GM12874 (cell line): Measurements from ENCODE around the gene OOSP1.

Experiments used
- CTCF ChIP-seq: IDR thresholded peaks from 2 replicates; pipeline ENCODE4 v1.5.1; 2011; ENCODE audit warnings: low read depth, mild to moderate bottlenecking, control low read depth, low read length, moderate library complexity; ENCODE audit not compliant: insufficient read depth

OOSP1 gene

GRCh38 chr11:59943997-59944714, 5.9 kb downstream of the OOSP1 start:
- TF ChIP-seq CTCF: no peak

DNA sequence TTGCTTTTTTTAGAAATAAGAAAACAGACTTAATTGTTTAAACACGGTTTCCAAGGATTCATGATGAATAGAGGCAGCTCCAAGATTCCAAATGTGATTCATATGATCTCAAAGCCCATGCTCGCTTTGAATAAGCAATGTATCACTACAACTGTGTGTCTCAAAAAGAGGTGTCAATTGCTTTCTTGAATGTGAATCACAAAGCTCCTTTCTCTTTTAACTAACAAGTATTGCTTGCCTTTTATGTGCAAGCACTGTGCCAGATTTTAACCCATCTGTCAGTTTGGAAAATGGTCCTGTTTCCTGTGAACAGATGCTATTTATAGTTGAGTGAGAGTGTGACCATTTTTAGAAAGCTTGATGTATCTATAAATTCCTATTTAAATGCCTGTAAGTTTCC, 6.5 kb downstream of the OOSP1 start:
- no peak for TF ChIP-seq CTCF

DNA sequence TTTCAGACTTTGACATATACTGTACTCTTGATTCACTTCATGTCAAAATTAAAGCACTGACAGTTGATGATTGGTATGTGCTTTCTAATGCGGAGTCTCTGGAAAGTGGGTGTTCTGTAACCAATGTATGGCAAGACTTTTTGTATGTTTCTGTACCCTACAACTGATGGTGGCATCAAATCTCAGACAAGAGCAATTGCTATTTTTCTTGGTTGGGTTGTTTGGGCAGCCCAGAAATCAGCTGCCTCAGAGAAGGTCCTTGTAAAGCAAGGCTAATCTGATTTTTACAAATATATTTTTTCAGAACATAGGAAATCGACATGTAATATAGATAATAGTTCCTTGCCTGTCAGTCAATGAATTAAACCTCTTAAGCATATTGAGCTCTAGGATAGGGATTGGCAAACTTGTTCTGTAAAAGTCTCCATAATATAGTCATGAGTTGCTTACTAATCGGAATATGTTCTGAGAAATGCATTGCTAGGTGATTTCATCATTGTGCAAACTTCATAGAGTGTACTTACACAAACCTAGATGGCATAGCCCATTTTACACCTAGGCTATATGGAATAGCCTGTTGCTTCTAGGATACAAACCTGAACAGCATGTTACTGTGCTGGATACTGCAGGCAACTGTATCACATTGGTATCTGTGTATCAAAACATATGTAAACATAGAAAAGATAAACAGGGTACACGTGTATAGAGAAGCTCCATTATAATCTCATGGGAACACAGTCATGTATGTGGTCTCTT, 15.4 kb downstream of the OOSP1 start:
- TF ChIP-seq CTCF: no peak

GRCh38 chr11:59954219-59954847, 16.1 kb downstream of the OOSP1 start:
- no peak for TF ChIP-seq CTCF

- no peak for TF ChIP-seq CTCF
Measured at GRCh38 chr11:59957094-59957493, 18.9 kb downstream of the OOSP1 start.

DNA sequence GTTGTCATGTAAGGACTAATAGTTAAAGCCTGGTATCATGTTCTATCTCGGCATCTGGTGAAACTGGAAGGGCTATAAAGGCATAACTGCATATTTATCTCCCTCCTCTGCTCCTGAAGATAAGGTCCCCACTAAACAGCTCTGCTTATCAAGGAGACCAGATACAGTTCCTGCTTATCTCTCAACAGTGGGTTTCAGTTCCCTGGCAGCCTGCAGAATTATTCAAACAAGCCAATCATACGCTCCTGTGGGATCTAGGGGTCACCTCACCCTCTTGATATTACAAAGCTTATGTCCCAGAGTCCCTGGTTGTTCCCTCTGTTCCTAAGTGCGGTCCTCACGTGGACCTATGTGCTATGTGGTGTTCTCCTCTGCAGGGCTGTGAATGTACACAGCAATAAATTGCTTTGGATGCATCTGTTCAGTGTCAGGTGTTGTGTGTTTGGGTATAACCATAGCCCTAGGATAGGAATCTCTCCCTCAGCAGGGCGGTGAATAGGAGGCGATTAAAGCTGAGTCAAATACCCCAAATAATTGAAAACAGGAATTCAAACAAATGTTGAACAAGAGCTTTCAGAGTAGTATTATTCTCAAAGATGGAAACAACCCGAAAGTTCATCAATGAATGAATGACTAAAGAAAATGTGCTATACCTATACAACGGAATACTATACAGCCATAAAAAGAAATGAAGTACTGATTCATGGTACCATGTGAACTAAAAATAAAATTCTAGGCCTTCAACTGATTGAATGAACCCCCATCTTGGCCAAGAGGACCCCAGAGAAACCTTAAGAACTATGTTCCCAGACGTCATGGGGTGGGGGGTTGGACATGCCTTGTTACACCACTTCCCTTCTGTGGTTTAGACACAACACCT, 22.5 kb downstream of the OOSP1 start:
- TF ChIP-seq CTCF: no peak

DNA sequence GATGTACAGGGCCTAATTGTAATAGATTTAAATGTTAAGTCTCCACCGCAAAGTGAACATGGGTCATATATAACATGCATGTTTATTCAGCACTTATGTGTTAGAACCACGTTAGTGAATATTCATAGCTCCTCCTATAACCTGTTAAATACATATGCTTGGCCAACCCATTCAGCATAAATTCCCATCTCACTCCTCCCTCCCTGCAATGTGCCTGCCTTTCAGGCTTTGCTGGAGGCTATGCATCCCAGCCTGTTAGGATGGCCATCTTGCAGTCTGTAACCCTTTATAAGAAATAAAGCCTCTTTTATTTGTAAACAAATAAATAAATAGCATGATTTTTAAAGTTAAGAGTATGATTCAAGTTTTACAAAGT, 23.9 kb downstream of the OOSP1 start:
- no peak for TF ChIP-seq CTCF
